Activated naive CD4-positive, alpha-beta T cell treated with anti-CD3 and anti-CD28 coated beads, Interleukin-2, amount 50 U/mL, for 16 hours (primary cell): ENCODE results near the gene PDE12.
"Not testable (repeated sequence)": the region's sequence is repeated elsewhere in the genome, so short reads cannot be mapped to it uniquely, and the experiment has no call there.

Experiments used
- DNase-seq: peaks from one replicate; pipeline ENCODE4 v3.0.0-alpha.2; 2020

PDE12 gene

GRCh38 chr3:57587905-57588304 is 31.8 kb downstream of the PDE12 start:
- no peak for DNase-seq

DNA sequence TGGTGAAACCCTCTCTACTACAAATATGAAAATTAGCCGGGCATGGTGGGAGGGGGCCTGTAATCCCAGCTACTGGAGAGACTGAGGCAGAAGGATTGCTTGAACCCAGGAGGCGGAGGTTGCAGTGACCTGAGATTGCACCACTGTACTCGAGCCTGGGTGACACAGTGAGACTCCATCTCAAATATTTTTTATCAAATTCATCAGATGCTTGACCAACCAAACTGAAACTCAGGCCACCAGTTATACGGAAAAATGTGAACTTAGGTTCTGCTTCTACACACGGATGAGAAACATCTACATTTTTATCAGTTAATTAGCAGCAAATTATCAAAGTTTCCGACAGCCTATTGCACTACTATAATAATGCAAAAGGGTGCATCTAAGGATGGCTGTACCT is 36.2 kb downstream of the PDE12 start:
- DNase-seq, result no peak

- DNase-seq, result no peak
These were observed 38.1 kb downstream of the PDE12 start for GRCh38 chr3:57594144-57594543.

GRCh38 chr3:57594576-57594975 is 38.5 kb downstream of the PDE12 start:
- DNase-seq, result no peak

DNA sequence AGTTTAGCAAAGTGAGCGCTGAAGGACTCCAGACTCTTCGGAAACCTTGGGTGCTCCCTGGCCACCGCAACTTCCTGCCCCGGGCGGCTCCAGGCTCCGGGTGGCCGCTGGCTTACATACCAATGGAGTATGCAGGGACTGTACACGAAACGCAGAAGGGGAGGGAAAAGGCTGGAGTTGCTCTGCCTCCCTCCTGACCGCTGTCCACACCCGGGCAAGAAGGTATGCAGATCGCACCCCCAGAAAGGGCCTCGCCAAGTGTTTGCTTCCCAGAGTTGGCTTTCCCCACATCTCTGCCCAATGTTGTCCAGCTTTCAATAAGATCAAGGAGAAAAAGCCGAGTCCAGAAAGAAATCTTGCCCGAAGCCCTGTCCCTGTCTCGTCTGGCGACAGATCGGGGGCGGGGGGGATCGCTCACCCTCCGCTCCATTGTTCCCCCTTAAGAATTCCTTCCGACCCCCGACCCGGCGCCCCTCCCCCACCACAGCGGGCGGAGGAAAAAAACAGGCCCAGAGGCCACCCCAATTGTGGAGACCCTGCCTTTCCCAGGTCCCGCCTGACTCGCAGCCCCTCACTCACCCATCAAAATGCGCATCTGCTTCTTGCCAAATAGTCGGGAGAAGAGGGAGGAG is 40.5 kb downstream of the PDE12 start:
- DNase-seq, result peak; percentile 33

DNA sequence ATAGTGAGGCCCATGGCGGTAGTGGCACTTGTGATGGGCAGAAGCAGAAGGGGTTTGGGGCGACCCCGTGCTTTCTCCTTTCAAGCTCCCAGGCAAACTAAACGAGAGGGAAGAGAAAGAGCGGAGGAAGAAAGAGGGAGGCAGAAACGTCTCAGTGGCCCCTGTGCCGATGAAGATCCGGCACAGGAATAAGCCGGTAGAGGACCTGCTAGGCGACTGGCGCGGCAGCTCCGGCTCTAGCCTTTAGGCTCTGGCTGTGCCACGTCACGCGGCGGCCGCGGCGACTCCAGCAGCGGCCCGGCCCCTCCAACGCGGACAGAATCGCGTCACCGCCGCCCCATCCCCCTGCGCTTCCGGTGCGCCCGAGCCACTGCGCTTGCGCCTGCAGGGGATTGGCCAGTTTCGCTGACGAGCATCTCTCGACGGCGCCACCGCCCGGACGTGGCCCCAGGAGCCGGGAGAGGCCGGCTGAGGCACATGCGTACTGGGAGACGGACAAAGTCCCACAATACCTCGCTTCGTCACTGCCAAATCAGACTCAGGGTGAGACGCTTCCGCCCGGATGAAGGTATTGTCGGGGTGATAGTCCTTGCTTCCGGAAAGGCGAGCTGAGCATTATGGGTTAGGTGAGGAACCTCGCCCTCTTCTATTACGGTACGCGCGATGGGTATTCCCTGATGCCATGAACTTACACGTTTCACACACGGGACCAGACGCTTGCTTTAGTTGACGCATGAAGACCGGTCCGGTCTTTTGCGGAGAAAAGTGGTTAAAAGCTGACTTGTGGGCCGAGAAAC is 41.3 kb downstream of the PDE12 start, which contains the start of gene ARF4:
TSS of gene ARF4 (minus strand) at position 218 of the 797 bp plus-strand sequence. CDS start at position 14, 204 bp downstream.
- peak; percentile 99 for DNase-seq

DNA sequence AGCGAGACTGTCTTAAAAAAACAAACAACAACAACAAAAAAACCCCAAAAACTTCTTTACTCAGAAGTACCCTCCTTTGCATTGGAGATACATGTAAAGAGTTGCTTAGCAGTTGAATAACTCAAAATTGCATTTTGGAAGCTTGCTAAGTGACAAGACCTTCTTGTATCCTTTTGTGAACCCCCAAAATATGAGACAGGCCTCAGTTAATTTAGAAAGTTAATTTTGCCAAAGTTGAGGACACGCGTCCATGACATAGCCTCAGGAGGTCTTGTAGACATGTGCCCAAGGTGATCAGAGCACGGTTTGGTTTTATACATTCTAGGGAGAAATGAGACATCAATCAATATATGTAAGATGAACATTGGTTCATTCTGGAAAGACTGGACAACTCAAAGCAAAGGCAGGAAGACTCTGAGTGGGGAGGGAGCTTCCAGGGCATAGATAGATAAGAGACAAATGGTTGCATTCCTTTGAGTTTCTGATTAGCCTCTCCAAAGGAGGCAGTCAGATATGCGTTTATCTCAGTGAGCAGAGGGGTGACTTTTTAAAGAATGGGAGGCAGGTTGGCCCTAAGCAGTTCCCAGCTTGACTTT is 42.8 kb downstream of the PDE12 start:
- DNase-seq, result no peak

DNA sequence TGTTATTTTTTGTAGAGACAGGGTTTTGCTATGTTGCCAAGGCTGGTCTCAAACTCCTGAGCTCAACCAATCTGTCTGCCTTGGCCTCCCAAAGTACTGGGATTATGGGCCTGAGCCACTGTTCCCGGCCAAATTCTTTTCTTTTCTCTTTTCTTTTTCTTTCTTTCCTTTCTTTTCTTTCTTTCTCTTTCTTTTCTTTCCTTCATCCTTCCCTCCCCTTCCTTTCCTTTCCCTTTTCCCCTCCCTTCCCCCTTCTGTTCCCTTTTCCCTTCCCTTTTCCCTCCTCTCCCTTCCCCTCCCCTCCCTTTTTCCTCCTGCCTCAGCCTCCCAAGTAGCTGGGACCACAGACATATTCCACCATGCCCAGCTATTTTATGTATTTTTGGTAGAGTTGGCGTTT is 44.1 kb downstream of the PDE12 start:
- DNase-seq, result no peak

GRCh38 chr3:57604971-57605370 is 48.9 kb downstream of the PDE12 start:
- DNase-seq, result no peak

GRCh38 chr3:57605683-57606082 is 49.6 kb downstream of the PDE12 start:
- DNase-seq, result no peak

DNA sequence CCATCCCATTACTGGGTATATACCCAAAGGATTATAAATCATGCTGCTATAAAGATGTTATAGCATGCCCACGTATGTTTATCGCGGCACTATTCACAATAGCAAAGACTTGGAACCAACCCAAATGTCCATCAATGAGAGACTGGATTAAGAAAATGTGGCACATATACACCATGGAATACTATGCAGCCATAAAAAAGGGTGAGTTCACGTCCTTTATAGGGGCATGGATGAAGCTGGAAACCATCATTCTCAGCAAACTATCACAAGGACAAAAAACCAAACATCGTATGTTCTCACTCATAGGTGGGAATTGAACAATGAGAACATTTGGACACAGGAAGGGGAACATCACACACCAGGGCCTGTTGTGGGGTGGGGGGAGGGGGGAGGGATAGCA is 55.8 kb downstream of the PDE12 start:
- not testable (repeated sequence) for DNase-seq

GRCh38 chr3:57616233-57616632 is 60.2 kb downstream of the PDE12 start:
- DNase-seq, result no peak
